SKM-1 treated with dmso at 0.1 percent for 144 hours (cell line): Measurements from ENCODE around the gene FYB1.
A peak's percentile ranks its signal among the peaks of the same experiment; 100 is the strongest.
"Not testable (repeated sequence)": the region's sequence is repeated elsewhere in the genome, so short reads cannot be mapped to it uniquely, and the experiment has no call there.

Experiments used
- DNase-seq: peaks from one replicate; lab custom pipeline; 2025; ENCODE audit not compliant: unreplicated experiment; lab: John Stamatoyannopoulos, UW

Gene FYB1

DNA sequence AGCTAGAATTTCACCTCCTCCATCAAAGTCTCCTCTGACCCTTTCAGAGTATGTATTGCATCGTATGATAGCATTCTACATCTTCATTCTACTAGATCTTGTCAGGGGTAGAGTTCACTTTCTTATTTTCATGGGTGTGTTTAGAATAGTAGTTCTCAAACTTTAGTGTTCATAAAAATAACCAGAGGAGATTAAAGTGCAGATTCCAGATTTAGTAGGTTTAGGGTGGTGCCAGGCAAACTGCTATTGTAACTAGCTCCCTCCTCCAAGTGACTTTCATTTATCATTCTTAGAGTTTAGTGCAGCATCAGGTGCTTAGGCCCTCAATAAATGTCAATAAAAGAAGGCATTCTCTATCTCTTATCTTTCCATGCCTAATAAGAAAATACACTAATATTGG is 7.2 kb upstream of the FYB1 start:
- DNase-seq = no peak

DNA sequence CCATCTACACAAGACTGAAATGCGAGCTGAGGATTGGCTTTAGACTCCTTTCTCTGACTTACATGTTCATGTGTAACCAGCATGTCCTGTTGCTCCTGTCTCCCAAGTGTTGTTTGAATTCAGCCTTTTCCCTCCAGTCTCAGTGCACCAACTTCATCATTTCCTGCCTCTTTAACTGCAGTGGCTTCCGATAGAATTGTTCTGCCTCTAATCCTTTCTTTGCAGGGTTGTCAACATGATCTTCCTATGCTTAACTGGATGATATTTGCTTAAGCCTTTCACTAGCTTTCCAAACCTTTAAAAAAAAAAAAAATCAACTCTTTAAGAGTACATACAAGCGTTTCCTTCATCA is 6.7 kb upstream of the FYB1 start:
- no peak for DNase-seq

DNA sequence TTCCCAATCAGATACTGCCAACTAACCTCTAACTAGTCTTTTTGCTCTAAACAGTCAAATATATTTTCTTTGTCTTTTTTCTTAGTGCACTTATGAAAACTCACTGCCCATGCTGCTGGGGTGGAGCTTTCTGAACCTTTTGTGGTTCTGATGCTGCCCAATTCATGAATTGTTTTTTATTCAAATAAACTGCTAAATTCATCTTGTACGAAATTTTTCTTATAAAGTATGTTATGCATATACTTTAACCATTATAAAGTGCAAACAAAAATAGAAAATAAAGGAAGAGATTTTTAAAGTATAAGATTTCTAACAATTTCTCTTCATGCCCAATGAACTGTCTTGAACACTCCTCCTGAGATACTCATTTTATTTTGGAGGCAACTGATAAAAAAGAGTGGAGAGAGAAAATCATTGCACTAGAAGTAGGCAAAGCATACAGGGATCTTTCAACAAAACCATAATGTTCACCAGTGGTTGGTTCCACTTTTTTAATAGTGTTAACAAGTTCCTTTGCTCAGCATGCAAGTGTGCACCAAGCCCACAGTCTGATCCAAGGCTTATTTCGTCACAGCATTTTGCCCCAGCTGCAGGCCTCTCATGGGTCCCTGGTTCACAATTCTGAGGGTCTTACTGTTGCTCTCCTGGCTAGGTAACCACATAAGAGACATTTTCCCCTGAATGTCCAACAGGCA is 6.2 kb upstream of the FYB1 start:
- peak; percentile 9 for DNase-seq

DNA sequence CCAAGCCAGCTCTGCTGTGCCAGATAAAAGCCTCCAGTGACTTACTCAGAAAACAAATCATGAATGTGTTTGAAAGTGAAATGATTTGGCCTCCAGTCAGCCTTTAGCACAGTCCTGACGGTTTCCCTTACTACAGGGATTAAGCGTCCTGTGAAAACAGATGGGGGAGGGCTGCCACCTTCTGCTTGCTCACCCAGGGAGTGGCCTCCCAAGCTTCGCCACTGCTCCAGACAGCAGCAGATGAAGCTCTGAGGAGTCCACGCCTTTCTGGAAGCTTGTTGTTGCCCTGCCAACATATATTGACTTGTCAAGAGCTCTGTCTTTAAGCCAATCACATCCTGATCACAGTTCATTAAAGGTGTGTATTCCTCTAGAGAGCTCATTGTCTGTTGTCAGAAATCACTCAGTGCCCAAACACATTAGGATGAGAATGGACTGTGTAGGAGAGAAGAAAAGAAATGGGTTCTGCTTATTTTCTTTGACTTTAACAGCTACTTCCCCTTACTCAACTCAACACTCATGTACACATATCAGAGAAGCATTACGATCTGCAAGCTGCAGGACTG is 4.9 kb upstream of the FYB1 start:
- peak; percentile 88 for DNase-seq

DNA sequence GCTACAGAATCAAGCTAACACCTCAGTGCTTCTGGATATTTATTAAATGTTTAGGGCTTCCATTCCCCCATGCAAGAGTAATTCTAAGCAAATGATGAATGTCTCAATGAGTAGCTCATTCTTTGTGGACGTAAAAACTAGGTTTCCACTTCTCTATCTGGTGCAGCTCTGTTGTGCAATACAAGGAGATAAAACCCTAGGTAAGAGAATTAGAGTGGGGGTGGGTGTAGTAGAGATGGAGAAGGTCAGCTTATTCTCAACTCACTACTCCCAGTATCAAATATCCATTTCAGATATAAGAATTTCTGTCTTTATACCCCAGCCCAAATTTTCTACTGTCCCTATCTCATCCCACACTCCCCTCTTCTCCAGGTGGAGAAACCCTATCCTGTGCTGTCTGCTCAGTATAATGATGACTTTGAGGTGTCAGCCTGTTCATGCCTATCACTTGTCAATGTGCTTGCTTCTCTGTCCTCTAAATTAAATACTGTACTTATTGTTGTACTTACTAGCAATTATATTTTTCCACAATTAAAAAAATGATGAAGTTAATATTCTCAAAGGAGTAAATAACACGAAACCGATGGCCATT is 4.3 kb upstream of the FYB1 start:
- DNase-seq = peak; percentile 35

DNA sequence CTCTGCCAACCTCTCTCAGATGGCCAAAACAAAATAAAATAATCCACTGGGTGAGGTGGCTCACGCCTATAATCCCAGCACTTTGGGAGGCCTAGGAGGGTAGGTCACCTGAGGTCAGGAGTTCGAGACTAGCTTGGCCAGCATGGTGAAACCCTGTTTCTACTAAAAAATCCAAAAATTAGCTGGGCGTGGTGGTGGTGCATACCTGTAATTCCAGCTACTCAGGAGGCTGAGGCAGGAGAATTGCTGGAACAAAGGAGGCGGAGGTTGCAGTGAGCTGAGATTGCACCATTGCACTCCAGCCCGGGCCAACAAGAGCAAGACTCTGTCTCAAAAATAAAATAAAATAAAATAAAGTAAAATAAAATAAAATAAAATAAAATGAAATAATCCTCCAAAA is 2.3 kb upstream of the FYB1 start:
- not testable (repeated sequence) for DNase-seq

DNA sequence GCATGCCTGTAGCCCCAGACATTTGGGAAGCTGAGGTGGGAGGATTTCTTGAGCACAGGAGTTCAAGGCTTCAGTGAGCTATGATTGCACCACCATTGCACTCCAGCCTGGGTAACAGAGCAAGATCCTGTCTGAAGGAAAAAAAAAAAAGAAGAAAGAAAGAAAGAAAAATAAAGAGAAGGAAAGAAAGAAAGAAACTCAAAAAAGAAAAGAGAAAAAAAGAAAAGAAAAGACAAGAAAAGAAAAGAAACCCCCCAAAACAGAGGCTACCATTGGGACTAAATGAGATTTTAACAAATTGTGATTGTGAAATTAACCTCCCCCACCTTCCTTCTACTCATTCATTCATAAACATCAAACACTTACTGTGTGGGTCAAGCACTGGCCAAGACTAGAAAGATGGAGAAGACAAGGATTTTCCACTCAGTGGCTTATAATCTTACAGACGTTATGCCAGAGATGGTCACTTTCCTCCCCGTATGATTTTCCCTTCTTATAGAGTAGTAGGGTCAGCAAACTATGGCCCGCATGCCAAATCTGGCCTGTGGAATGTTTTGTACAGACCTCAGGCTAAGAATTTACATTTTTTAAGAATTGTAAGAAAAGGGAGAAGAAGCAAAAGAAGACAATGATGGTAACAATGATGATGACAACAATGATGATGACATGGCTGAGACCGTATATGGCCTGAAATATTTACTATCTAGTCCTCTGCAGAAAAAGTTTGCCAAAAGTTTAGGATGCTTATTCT is 1.1 kb upstream of the FYB1 start:
- no peak for DNase-seq

DNA sequence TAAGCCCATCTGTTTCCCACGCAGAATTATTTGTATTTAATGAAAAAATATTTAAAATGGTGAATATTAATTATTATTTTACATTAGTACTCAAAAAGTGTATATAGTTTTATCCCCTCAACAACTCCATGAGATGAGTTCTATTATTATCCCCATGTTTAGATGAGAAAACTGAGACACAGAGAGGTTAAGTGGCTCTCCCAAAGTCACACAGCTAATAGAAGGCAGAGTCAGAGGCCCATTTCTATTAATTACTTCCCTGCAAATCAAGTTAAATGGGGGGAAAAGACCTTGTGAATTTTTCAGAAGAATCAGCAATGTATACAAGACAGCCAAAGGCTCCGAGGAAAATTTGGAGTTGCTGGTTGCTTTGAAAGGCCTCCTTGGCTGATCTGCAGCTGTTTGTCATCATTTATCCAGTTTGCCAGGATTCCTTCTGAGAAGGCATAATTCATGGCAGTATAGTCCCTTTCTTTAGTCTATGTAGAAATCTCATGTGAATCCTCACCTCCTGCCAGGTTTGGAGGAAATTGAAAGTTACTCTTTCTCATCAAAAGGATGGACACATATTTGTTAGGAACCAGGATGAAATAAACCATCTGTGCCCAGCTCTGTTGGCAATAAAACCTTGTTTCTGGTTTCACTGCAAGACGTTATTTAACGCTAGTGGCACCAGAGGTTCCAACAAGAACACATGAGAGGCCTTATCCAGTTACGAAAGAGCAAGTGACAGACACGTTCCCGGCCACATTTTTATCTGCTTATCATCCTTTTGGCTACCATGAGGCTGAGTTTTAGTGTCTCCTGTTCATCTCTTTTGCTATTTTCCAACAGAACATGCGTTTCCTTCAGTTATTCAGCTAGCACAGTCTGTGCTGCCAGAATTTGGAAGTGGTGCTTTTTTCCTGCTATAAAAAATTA is 621 bp downstream of the FYB1 start:
- peak; percentile 64 for DNase-seq

DNA sequence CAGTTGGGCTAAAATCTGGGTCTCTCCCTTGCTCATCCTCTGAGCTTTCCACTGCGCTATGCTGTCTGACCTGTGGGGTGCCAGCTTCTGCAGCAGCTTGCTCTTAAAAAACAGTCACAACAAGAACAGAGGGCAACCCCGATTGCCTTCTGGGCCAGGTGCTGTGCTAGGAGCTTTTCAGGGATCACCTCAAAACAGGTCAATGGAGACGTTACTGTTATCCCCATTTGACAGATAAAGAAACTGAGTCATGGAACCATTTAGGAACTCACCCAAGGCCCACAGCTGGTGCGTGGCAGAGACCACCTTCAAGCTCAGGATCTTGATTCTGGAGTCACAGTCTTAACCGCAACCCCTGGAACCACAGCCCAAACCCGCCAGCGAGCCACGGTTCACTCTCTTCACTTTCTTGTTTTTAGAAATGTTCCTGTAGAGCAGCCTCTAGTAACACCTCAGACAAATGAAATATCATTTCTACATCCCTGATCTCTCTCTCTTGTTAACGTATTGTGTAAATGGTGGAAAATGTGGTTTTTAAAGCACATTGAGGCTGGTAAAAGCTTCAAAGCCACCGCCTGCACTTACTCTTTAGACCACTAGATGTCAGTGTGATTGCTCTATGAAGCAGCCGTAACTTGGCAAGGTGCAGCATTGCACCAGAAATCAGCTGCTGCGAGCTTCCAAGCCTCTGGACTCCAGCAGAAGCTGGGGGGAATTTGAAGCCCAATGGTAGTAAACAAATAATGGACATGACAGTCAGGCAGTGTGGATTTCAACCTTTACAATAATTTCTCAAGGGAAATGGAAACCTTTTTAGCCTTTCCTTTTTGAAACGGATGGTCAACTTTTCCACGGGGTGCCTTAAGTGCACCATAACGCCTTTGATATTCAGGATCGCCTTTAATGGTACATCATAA is 1.7 kb downstream of the FYB1 start:
- peak; percentile 86 for DNase-seq

DNA sequence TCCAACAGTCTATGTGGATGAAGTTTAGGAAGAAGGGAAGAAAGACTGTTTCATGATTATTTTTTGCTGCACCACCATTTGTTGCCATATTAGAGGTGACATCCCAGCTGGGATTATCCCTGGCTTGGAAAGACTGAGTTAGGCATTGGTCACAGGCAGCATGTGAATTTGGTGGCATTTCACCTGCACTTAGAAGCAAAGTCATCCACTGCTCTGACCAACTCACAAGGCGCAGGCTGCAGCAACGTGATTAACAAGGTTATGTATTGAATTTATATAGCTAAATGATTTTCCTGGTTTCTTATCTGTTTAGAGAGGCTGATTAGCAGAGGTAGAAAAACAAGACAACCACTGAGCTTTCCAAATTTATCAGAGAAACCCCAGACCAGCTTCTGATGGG is 2.7 kb downstream of the FYB1 start:
- DNase-seq = no peak

DNA sequence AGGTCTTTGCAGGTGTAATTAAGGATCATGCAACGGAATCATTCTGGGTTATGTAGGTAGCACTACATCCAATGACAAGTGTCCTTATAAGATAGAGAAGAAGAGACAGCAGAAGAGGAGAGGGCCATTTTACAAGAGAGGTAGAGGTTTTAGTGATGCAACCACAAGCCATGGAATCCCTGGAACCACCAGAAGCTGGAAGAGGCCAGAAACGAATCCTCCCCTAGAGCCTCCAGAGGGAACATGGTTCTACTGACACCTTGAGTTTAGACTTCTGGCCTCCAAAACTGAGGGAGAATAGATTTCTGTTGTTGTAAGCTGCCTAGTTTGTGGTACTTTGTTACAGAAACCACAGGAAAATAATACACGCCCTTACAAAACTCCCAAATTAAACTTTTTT is 3.5 kb downstream of the FYB1 start:
- no peak for DNase-seq

DNA sequence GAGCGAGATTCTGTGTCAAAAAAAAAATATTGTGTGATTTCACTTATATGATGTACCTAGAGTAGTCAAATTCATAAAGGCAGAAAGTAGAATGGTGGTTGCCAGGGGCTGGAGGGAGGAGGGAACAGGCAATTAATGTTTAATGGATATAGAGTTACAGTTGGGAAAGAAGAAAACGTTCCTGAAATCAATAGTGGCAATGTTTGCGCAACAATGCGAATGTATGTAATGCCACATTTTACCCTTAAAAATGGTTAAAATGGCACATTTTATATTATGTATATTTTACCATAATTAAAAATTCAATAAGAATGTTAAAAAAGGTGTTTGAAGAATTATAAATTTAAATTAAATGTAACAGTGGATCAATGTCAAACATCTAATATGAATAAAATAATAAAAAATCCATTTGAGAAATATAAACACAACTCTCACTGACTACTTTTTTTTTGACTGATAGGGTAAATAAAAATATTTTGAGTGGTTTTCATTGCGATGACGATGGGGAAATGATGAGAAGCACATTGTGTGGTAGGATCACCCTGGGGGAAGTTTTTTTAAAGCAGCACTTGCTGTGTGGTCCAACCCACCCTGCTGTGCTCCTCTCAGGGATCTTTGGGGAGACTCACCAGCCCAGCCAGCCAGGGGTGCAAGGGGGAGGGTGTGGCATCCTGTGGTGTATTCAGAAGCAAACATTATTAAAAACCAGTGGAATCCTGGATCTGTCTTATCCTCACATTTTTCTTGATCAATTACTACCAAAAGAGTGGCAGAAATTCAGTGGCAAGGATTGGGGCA is 4.3 kb downstream of the FYB1 start:
- DNase-seq = no peak

DNA sequence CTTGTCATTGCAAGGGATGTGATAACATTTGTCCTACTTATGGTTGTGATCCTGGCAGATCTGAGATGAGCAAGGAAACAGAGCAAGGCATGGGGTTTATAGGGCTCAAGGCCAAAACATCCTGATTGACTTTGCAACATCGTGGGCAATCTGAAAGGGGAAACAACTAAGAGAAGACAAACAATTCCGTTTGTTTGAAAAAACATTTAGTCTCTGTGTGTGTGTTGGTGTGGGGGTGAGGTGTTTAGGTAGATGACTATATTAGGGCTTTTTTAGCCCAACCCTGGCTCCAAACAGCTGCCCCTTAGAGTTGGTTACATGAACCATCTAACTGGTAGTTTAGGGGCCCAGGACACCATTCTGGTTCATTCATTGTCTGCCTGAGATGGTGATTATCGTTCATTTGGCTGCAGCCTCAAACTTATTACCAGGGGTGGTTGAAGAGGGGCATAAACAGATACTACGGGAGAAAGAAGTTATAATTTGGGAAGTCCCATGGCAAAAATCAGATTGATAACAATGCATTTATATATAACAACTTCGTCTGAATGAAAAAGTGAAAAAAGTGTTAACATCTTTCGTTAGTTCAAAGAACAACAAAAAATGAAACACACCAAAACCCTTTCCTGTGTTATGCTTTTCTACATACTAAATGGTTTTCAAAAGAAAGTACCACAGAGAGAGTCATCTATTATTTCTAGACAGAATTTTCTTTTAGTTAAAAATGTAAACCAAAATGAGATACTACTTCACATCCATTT is 5.7 kb downstream of the FYB1 start:
- no peak for DNase-seq

DNA sequence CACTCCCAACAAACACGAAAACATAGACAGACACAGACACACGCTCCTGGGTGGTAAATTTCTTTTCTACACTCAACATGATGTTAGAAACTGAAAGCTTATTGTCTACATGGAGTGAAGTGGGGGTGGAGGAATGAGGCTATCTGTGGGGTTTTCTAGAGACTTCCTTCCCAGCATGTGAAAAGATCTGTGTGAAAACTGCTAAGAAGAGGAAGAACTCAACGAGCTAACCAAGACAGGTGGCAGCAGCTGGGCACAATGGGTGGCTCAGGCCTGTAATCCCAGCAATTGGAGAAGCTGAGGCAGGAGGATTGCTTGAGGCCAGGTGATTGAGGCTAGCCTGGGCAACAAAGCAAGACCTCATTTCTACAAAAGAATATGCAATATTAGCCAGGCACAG is 7.6 kb downstream of the FYB1 start:
- no peak for DNase-seq

DNA sequence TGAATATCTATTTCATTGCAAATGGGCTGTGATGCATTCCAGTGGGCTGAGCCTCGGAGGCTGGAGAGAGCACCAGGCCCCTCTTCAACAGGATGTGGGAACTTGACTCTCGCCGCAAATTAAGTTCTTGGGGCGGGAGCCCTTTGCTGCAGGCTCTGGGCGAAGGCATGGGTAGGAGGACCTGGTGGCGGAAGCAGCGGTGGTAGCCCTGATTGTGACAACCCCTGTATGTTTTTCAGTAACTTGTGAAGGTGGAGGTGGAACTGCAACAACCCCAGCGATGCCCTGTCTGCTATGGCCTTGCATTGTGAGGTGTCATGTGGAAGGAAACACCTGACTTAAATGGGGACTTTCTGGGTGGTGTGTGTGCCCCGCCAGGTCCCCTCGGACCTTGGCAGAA is 9.4 kb downstream of the FYB1 start:
- peak; percentile 33 for DNase-seq

DNA sequence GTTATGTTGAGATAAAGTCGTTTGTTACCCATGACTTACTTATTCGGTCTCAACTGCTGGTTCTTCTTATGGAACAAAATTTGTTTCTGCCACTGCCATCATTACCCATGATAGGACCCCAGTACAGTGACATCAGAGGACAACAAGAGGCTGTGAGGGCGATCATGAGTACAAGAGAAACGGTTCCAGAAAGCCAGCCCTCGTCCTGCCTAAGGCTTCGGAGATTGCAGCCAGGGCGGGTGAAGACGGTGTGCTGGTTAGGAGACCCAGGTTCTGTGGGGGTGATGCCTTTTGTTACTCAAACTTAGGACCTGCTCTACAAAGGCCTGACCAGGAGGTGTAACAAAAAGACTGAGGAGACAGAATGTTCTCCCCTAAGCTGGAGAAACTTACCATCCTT is 10.9 kb downstream of the FYB1 start:
- DNase-seq = no peak

DNA sequence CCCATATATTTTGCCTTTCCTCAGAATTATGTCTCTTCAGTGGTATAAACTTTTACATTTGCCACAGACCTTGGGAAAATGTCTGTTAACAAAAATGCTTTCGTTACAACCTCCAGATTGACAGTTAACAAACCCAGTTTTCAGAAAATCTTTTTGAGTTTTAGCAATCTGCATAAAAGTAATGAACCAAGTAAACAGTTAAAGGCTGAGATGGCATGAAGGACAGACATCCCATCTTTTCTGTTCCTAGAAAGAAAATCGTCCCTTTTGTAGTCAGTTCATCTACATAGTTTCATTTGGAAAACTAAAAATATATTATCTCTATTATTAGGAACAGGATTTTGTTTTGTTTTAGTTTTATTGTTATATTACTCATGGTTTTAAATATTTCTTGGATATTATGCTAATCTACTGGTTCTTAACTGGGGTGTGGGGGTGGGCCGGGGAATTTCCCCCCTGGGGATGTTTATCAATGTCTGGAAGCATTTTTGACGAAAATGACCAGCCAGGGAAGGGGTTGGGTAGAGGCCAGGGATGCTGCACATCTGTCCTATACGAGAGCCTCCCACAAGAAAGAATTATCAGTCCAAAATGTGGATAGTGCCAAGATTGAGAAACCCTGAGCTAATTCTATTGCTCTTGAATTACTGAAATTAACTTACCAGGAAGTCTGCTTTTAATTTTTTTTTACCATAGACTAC is 11.9 kb downstream of the FYB1 start:
- no peak for DNase-seq
